HG03066 (cell line): ENCODE data around the gene SERPINI1.

ENCODE experiments used
- ATAC-seq: cut with Tn5 transposase; IDR thresholded peaks from one replicate; pipeline ENCODE4 v1.9.1; 2021; ENCODE audit warnings: low read depth; ENCODE audit not compliant: unreplicated experiment

Gene SERPINI1

GRCh38 chr3:167735233-167736138, at the start of gene SERPINI1:
SERPINI1 (plus strand) TSS chr3:167735721; CDS start chr3:167789129, 53,408 bp downstream.
- ATAC-seq: peak; percentile 61

DNA sequence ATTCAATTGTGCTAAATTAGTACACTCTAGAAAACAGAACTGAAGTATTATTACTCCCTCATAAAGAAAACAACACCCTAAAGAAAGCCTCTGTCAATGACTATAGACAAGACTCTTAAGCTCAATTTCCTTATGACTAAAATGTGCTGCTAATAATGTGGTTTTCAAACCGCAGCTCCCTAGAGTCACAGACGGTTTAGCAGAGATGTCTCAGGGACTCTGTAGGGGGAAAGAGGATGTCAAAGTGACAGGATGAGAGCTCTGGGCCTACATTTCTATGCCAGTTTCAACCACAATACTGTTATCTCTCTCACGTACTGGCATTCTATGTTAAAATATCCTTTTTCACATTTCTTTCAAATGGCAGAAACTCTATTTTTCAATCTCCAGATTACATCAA, 44.2 kb upstream of the SERPINI1 start:
- peak; percentile 100 for ATAC-seq

- ATAC-seq: no peak
Measured at GRCh38 chr3:167694121-167694520, 41.4 kb upstream of the SERPINI1 start.

DNA sequence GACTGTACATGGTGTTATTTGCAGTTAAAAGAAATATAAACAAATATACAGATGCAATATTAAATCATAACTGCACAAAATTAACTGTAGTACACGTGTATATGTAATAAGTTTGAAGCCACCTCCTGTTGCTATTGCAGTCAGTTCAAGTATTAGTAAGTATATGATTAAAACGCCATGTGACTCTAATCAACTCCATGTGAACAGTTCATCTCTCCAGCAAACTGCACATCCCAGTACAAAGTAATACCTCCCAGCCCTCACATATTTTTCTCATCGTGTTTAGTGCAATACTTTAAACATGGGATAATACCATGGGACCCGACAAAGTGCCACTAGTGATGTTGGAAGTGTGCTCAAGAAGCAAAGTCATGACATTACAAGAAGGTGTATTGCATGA, 35.5 kb upstream of the SERPINI1 start:
- no peak for ATAC-seq

GRCh38 chr3:167700926-167701325, 34.6 kb upstream of the SERPINI1 start:
- ATAC-seq: no peak

DNA sequence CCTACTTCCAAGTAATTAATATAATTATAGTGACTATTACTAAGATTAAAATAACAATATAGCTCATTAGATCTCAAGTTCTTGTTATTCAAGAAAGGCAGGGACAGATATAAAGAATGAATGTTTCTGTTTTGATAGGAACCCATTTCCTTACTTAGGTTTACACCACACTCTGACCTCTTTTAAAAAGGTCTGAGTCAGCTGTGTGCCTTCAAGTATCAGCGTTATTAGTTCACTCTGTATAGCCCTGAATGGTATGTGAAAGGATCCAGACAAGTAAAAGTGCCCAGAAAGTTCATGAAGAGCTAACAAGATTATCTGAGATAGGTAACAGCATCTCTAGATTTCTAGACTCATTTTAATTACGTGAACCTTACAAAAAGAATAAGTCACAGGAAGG, 29.7 kb upstream of the SERPINI1 start:
- no peak for ATAC-seq

- ATAC-seq: no peak
Measured at GRCh38 chr3:167709690-167710089, 25.8 kb upstream of the SERPINI1 start.

GRCh38 chr3:167710552-167710951, 25.0 kb upstream of the SERPINI1 start:
- no peak for ATAC-seq

GRCh38 chr3:167711439-167711838, 24.1 kb upstream of the SERPINI1 start:
- no peak for ATAC-seq

- no peak for ATAC-seq
Measured at GRCh38 chr3:167712445-167712844, 23.1 kb upstream of the SERPINI1 start.

DNA sequence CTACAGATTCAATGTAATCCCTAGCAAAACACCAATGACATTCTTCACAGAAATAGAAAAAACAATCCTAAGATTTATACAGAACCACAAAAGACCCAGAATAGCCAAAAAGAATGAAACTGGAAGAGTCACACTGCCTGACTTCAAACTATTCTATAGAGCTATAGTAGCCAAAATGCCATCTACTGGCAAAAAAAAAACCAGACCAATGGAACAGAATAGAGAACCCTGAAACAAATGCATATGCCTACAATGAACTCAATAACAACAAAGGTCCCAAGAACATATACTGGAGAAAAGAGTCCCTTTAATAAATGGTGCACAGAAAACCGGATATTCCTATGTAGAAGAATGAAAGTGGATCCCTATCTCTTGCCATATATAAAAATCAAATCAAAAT, 20.6 kb upstream of the SERPINI1 start:
- ATAC-seq: no peak

DNA sequence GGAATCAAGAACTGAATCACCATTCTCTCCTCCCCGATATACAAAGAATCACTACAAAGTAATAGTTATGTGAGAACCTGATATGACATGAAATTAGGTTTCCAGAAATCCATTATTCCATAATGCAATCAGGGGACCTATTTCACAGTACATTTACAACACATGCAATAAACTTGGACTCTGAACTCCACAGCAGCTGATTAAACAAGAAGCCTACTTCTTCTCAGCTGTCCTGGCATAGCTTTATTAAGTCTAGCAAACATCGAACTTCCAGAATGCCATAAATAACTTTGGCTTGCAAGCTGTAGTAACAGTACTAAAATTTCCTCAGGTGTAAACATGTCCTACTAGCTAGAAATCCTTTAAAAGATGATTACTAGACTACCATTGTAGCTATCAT, 18.6 kb upstream of the SERPINI1 start:
- no peak for ATAC-seq

- ATAC-seq: no peak
Measured at GRCh38 chr3:167718582-167718981, 16.9 kb upstream of the SERPINI1 start.

GRCh38 chr3:167723025-167723512, 12.5 kb upstream of the SERPINI1 start:
- ATAC-seq: no peak

DNA sequence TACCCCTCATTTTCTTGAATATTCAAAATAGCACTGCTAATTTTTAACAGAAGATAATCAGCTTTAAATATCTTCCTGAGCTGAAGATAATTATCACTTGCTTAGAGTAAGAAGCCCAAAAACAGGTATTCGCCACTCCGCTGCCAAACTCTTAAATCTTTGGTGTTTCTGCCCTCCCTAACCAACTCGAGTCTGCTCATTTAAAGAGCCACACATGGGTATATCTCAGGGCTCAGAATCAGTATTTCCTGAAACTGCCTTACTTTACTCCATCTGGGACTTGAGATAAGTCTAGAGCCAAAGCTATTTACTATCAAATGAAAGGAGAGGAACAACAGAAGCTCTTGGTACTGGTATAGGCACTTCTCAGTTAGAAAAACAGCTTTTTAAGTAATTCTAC, 11.6 kb upstream of the SERPINI1 start:
- ATAC-seq: no peak

DNA sequence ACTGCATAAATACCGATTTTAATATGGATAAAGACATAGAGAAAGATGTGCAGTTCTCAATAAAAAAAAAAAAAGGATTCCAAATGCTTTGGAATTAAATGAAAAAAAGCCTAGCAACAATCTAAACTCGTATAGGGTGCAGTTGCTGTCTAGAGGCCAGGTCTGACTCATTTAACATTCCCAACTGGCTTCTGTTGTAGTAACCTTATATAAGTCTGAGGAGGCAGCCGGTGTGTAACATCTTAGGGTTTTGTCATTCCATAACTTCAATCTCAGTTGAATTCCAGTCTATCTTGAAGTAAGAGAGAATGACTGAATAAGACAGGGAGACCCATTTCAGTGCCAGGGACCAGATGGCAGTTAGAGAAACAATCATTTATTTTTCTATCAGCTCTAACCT, 7.3 kb upstream of the SERPINI1 start:
- ATAC-seq: no peak

GRCh38 chr3:167728632-167729323, 6.7 kb upstream of the SERPINI1 start:
- ATAC-seq: no peak

DNA sequence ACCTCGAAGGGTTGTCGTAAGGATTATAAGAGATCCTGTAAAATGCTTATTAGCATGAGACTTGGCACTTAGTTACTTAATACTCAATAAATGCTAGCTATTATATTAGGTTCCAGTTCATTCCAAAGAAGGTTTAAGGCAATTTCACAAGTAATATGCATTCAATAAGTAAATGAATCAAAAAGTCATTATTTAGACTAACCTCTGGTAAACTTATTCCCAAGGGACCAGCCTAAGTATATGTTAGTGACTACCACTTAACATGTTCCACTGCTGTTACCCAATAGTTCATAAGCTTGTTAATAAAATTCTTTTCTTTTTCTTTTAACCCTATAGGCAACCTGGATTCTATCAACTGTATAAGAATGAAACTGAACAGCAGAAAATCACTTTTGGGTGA, 5.9 kb upstream of the SERPINI1 start:
- ATAC-seq: no peak

GRCh38 chr3:167731393-167731792, 4.1 kb upstream of the SERPINI1 start:
- ATAC-seq: no peak

DNA sequence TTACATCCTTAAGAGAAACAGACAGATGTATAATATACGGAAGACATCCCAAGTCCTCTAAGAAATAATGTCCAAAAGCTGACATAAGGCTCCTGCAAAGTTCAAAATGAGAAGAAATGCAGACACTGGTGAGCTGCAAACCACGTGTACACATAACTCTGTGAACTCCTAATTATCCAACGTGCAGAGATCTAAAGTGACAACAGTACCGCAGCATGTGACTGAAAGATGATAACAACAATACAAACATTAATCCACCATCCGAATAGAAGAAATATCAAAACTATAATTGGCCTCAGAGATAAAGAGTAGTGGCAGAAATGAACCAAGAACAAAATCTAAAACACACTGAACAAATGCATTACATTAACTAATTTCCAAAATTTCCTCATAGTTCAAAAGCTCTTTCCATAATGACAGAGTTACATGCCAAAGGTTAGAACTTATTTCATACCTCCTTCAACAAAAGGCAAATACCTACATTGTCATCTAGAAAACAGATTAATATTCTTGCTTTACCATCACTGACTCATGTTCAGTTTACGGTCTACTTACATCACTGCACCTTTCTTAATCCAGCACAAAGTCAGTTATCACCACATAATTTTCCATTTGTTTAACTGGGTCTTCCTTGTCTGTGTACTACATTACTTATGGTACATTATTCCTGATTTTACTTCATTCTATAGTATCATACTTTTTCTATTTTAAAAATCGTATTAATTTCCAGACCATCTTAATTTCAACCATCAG, 3.0 kb upstream of the SERPINI1 start:
- ATAC-seq: no peak

DNA sequence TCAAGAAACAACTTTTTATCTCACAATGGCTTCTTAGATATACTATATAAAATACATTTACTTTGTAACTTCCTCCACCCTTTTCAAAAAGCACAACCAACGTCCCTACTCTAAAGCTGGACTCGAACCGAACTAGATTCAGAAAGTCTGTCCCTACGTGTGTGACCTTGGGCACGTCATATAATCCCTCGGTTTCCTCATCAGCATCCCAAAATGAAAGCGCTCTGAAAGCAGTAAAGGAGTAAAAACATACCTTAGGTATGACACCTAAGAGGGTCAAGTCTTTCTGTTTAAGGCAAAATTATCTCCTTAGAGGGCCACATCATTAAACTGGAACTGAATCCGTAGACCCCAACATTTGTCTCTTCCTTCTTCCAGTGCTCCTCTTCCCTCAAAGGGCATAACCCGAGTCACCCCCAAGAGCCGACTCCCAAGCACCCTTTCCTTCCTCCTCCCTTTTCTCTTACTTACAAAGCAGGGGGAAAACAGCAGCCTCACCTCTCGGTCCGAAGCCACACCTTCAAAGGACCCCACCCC, 1.5 kb upstream of the SERPINI1 start:
- ATAC-seq: no peak
